H9 (cell line): Measurements from ENCODE around the gene TTN. TPM values are rescaled to one million over a fixed set of nuclear protein-coding genes. Genes with fewer than 3 reads are reported as not detected.

Source experiments
- DNase-seq: peaks from one replicate; pipeline ENCODE4 v3.0.0-alpha.2; 2017
- H2AFZ ChIP-seq: one replicate; pipeline ENCODE4 v1.6.1; 2013; ENCODE audit warnings: mild to moderate bottlenecking, low read length, control low read depth, moderate library complexity
- H2AK5ac ChIP-seq: 2 replicates; pipeline ENCODE4 v1.6.1; 2013; ENCODE audit warnings: low read length, control low read depth, mixed read lengths; ENCODE audit not compliant: insufficient read length
- H2BK120ac ChIP-seq: one replicate; pipeline ENCODE4 v1.6.1; 2013; ENCODE audit warnings: low read depth, mild to moderate bottlenecking, low read length, control low read depth, inconsistent platforms; ENCODE audit not compliant: poor library complexity, severe bottlenecking
- H2BK12ac ChIP-seq: 2 replicates; pipeline ENCODE4 v1.6.1; 2013; ENCODE audit warnings: low read length, control low read depth, mixed read lengths, low read depth; ENCODE audit not compliant: insufficient read length
- H2BK15ac ChIP-seq: 2 replicates; pipeline ENCODE4 v1.6.1; 2013; ENCODE audit warnings: low read depth, low read length, control low read depth
- H2BK20ac ChIP-seq: one replicate; pipeline ENCODE4 v1.6.1; 2013; ENCODE audit warnings: low read depth, mild to moderate bottlenecking, low read length, control low read depth, inconsistent platforms; ENCODE audit not compliant: poor library complexity, severe bottlenecking
- H2BK5ac ChIP-seq: 2 replicates; pipeline ENCODE4 v1.6.1; 2013; ENCODE audit warnings: low read length, control low read depth, mixed read lengths; ENCODE audit not compliant: insufficient read length
- H3K14ac ChIP-seq: 2 replicates; pipeline ENCODE4 v1.6.1; 2013; ENCODE audit warnings: low read length, control low read depth; ENCODE audit not compliant: insufficient read depth
- H3K18ac ChIP-seq: 2 replicates; pipeline ENCODE4 v1.6.1; 2013; ENCODE audit warnings: low read depth, mild to moderate bottlenecking, mixed read lengths, low read length, control low read depth; ENCODE audit not compliant: insufficient read length
- H3K23ac ChIP-seq: 2 replicates; pipeline ENCODE4 v1.6.1; 2013; ENCODE audit warnings: low read length, control low read depth, mixed read lengths, low read depth; ENCODE audit not compliant: insufficient read length
- H3K23me2 ChIP-seq: 2 replicates; pipeline ENCODE4 v1.6.1; 2013; ENCODE audit warnings: low read depth, mild to moderate bottlenecking, mixed read lengths, low read length, control low read depth; ENCODE audit not compliant: insufficient read length, poor library complexity, severe bottlenecking
- H3K27ac ChIP-seq: 2 replicates; pipeline ENCODE4 v1.5.1; 2013; ENCODE audit warnings: low read length, control low read depth, mixed read lengths, low read depth; ENCODE audit not compliant: insufficient read length
- H3K27me3 ChIP-seq: 2 replicates; pipeline ENCODE4 v1.6.1; 2013; ENCODE audit warnings: low read length, control low read depth, inconsistent platforms; ENCODE audit not compliant: insufficient read depth
- H3K4ac ChIP-seq: 2 replicates; pipeline ENCODE4 v1.6.1; 2013; ENCODE audit warnings: low read depth, mild to moderate bottlenecking, control low read depth, inconsistent platforms, low read length, moderate library complexity
- H3K4me1 ChIP-seq: 2 replicates; pipeline ENCODE4 v1.6.1; 2013; ENCODE audit warnings: low read length, control low read depth, inconsistent platforms; ENCODE audit not compliant: insufficient read depth
- H3K4me2 ChIP-seq: 2 replicates; pipeline ENCODE4 v1.6.1; 2013; ENCODE audit warnings: low read length, control low read depth, mixed read lengths; ENCODE audit not compliant: insufficient read length, insufficient read depth
- H3K56ac ChIP-seq: 2 replicates; pipeline ENCODE4 v1.6.1; 2013; ENCODE audit warnings: low read depth, mild to moderate bottlenecking, mixed read lengths, low read length, control low read depth; ENCODE audit not compliant: insufficient read length
- H3K79me1 ChIP-seq: 2 replicates; pipeline ENCODE4 v1.6.1; 2013; ENCODE audit warnings: low read depth, mild to moderate bottlenecking, moderate library complexity, low read length, control low read depth, inconsistent platforms; ENCODE audit not compliant: insufficient read depth, poor library complexity, severe bottlenecking
- H3K79me2 ChIP-seq: 2 replicates; pipeline ENCODE4 v1.6.1; 2013; ENCODE audit warnings: low read length, control low read depth, inconsistent platforms; ENCODE audit not compliant: insufficient read depth
- H3K9ac ChIP-seq: 2 replicates; pipeline ENCODE4 v1.6.1; 2013; ENCODE audit warnings: low read length, control low read depth, mixed read lengths; ENCODE audit not compliant: insufficient read length; ENCODE audit errors: extremely low read depth
- H3K9me3 ChIP-seq: one replicate; pipeline ENCODE4 v1.6.1; 2013; ENCODE audit warnings: low read depth, low read length, inconsistent platforms; ENCODE audit not compliant: control insufficient read depth
- H3T11ph ChIP-seq: one replicate; pipeline ENCODE4 v1.6.1; 2013; ENCODE audit warnings: mild to moderate bottlenecking, low read length, control low read depth, inconsistent platforms
- H4K20me1 ChIP-seq: one replicate; pipeline ENCODE4 v1.6.1; 2013; ENCODE audit not compliant: control insufficient read depth, insufficient read length, insufficient read depth
- H4K5ac ChIP-seq: 2 replicates; pipeline ENCODE4 v1.6.1; 2013; ENCODE audit warnings: low read depth, mild to moderate bottlenecking, mixed read lengths, low read length, control low read depth; ENCODE audit not compliant: insufficient read length
- H4K8ac ChIP-seq: replicated peaks from 2 replicates; pipeline ENCODE4 v1.6.1; 2013; ENCODE audit warnings: low read length, control low read depth, mixed read lengths, low read depth; ENCODE audit not compliant: insufficient read length
- H4K91ac ChIP-seq: 2 replicates; pipeline ENCODE4 v1.6.1; 2013; ENCODE audit warnings: low read depth, mild to moderate bottlenecking, moderate library complexity, mixed read lengths, low read length, control low read depth; ENCODE audit not compliant: insufficient read length
- H3K27ac Mint-ChIP-seq, 3 experiments: 2 replicates in 2 of 3; 3 replicates in 1 of 3; pipeline ENCODE4 v1.8.0; 2020 to 2021; ENCODE audit warnings: mixed read lengths in 3 of 3, mild to moderate bottlenecking in 1 of 3, moderate library complexity in 1 of 3
- H3K27me3 Mint-ChIP-seq: 2 replicates; pipeline ENCODE4 v1.8.0; 2021; ENCODE audit warnings: low read depth, mild to moderate bottlenecking, moderate library complexity, mixed read lengths
- H3K36me3 Mint-ChIP-seq, 3 experiments: 2 replicates in 2 of 3; 3 replicates in 1 of 3; pipeline ENCODE4 v1.8.0; 2020 to 2021; ENCODE audit warnings: low read depth in 3 of 3, mixed read lengths in 3 of 3; ENCODE audit not compliant: insufficient read depth in 1 of 3
- H3K4me1 Mint-ChIP-seq, 2 experiments: 2 replicates each; pipeline ENCODE4 v1.8.0; 2020; ENCODE audit warnings: mixed read lengths in 2 of 2
- H3K4me3 Mint-ChIP-seq, 2 experiments: 2 replicates in 1 of 2; 3 replicates in 1 of 2; pipeline ENCODE4 v1.8.0; 2020 to 2021; ENCODE audit warnings: mild to moderate bottlenecking in 2 of 2, mixed read lengths in 2 of 2, moderate library complexity in 1 of 2
- H3K9me3 Mint-ChIP-seq, 2 experiments: 2 replicates in 1 of 2; 3 replicates in 1 of 2; pipeline ENCODE4 v1.8.0; 2020; ENCODE audit warnings: mild to moderate bottlenecking in 2 of 2, mixed read lengths in 2 of 2, moderate library complexity in 1 of 2
- WGBS: extraction: QIAGEN DNeasy Blood & Tissue Kit; methylation state at CpG from one replicate; pipeline ENCODE4 v1.1.7; 2013; ENCODE audit warnings: missing lambda C conversion rate, low lambda C conversion rate, mixed read lengths; ENCODE audit not compliant: insufficient read length; ENCODE audit errors: extremely low coverage; 5-methylcytosine and 5-hydroxymethylcytosine counted together
- total RNA-seq: library from RNA; stranded (reverse); gene quantifications from 2 replicates; pipeline ENCODE4 v1.2.1, GENCODE V29; 2021
- TF ChIP-seq, protein P1 (sequence below): fragments of 200-600 bp; sonication (generic); conservative IDR thresholded peaks from 3 replicates; pipeline ENCODE4 v1.8.0; 2021; ENCODE audit warnings: antibody characterized with exemption, mild to moderate bottlenecking

TTN gene
- total RNA-seq, 1 experiment from 2014 or later, result 0.70 TPM

DNA sequence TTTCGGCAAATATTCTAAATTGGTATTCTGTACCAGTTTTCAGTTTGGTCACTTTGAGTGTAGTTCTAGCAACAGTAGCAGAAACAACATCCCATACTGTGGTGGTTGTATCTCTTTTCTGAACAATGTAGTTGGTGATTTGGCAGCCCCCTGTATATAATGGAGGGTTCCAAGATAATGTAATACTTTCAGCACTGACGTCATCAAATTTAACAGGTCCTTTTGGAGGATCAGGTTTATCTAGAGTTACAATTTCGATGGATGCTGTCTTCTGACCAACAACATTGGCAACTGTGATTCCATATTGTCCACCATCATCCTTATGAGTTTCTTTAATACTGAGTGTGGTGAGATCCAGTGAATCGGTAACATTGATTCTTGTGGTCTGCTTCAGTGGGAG is 239.0 kb downstream of the TTN start:
- Histone ChIP-seq H4K8ac (no peak overlapping the region), H3K27me3 (no peaks in the 10 kb centered on the region), H4K20me1 (no peaks in the 10 kb centered on the region), H2BK12ac (no peak overlapping the region), H3K23me2 (no peaks in the 10 kb centered on the region), H3K4ac (no peak overlapping the region), H2BK5ac (no peak overlapping the region), H2AFZ (no peak overlapping the region), H3K4me1 (no peaks in the 10 kb centered on the region), H3K27ac (no peak overlapping the region), H2BK120ac (no peak overlapping the region), H3K79me2 (no peaks in the 10 kb centered on the region), H4K91ac (no peak overlapping the region), H3K9ac (no peak overlapping the region), H3K79me1 (peaks cover under 1% of the 10 kb centered on the region), H3K14ac (no peak overlapping the region), H3K18ac (no peak overlapping the region), H3K56ac (no peak overlapping the region), H2BK15ac (no peak overlapping the region), H3K23ac (no peak overlapping the region), H3K4me2 (no peak overlapping the region), H2BK20ac (no peak overlapping the region), H3K9me3 (no peaks in the 10 kb centered on the region), H2AK5ac (no peak overlapping the region), H4K5ac (no peak overlapping the region), H3T11ph (no peak overlapping the region)
- H3K27ac Mint-ChIP-seq, result no peak overlapping the region
- no peaks in the 10 kb centered on the region for H3K9me3 Mint-ChIP-seq
- H3K36me3 Mint-ChIP-seq, result peaks cover 31 to 86% (median 50%) of the 10 kb centered on the region in 3 experiments
- H3K4me1 Mint-ChIP-seq, result no peaks in the 10 kb centered on the region
- WGBS, result no CpG with 5 or more reads among the region's 4 CpGs
- no peaks in the 10 kb centered on the region for H3K27me3 Mint-ChIP-seq
- H3K4me3 Mint-ChIP-seq, result no peak overlapping the region
- DNase-seq, result no peak
- TF ChIP-seq, protein P1, sequence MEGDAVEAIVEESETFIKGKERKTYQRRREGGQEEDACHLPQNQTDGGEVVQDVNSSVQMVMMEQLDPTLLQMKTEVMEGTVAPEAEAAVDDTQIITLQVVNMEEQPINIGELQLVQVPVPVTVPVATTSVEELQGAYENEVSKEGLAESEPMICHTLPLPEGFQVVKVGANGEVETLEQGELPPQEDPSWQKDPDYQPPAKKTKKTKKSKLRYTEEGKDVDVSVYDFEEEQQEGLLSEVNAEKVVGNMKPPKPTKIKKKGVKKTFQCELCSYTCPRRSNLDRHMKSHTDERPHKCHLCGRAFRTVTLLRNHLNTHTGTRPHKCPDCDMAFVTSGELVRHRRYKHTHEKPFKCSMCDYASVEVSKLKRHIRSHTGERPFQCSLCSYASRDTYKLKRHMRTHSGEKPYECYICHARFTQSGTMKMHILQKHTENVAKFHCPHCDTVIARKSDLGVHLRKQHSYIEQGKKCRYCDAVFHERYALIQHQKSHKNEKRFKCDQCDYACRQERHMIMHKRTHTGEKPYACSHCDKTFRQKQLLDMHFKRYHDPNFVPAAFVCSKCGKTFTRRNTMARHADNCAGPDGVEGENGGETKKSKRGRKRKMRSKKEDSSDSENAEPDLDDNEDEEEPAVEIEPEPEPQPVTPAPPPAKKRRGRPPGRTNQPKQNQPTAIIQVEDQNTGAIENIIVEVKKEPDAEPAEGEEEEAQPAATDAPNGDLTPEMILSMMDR, result no peak
